T-cell (primary cell): Measurements from ENCODE around the gene TYSND1. TPM values are rescaled to one million over a fixed set of nuclear protein-coding genes. Genes with fewer than 3 reads are reported as not detected.

Experiments
- ATAC-seq, 4 experiments: fragments of 200-7000 bp in 3 of 4; fragments of 150-1000 bp in 1 of 4; cut with Tn5 transposase; replicated peaks in 1 of 4; 1 replicate in 3 of 4; 2 replicates in 1 of 4; pipeline ENCODE4 v1.10.0; 2021; ENCODE audit warnings: moderate library complexity in 3 of 4, mild to moderate bottlenecking in 2 of 4, moderate number of reproducible peaks in 1 of 4
- CTCF ChIA-PET, 2 donors: fragments of 300-600 bp; sonication (Branson Sonifier 250); formaldehyde crosslinking; loops; one replicate each; lab custom pipeline; 2022; ENCODE audit warnings: antibody characterized with exemption in 2 of 2; lab: Charles Lee
- POLR2A ChIA-PET, 2 donors: fragments of 300-600 bp; sonication (Branson Sonifier 250); formaldehyde crosslinking; loops; one replicate each; lab custom pipeline; 2022; ENCODE audit warnings: antibody characterized with exemption in 2 of 2; lab: Charles Lee
- DNase-seq, 35 experiments: peaks; one replicate each; pipeline versions ENCODE4 v3.0.0 to v3.0.0-alpha.2; 2013 to 2023
- H3K27ac ChIP-seq: one replicate; pipeline ENCODE4 v1.5.1; 2013; ENCODE audit warnings: low read length
- H3K27me3 ChIP-seq, 2 experiments: replicated peaks in 1 of 2; 1 replicate in 1 of 2; 2 replicates in 1 of 2; pipeline versions ENCODE4 v1.6.1 to v1.7.0; 2013; ENCODE audit warnings: low read length in 1 of 2, mixed read lengths in 1 of 2; ENCODE audit not compliant: control insufficient read depth in 2 of 2, insufficient read depth in 2 of 2; ENCODE audit errors: extremely low read depth in 1 of 2
- H3K36me3 ChIP-seq, 2 donors: 1 replicate in 1 of 2; 2 replicates in 1 of 2; pipeline versions ENCODE4 v1.6.1 to v1.7.0; 2013; ENCODE audit warnings: low read length in 1 of 2; ENCODE audit not compliant: control insufficient read depth in 2 of 2, insufficient read depth in 1 of 2; ENCODE audit errors: extremely low read depth in 1 of 2
- H3K4me1 ChIP-seq, 2 experiments: 1 replicate in 1 of 2; 2 replicates in 1 of 2; pipeline versions ENCODE4 v1.6.1 to v1.7.0; 2013; ENCODE audit warnings: low read length in 2 of 2, mixed read lengths in 1 of 2; ENCODE audit not compliant: insufficient read depth in 2 of 2, control insufficient read depth in 1 of 2; ENCODE audit errors: extremely low read depth in 1 of 2
- H3K4me3 ChIP-seq, 2 donors: 1 replicate in 1 of 2; 2 replicates in 1 of 2; pipeline versions ENCODE4 v1.5.1 to v1.7.0; 2013; ENCODE audit warnings: mild to moderate bottlenecking in 2 of 2, low read length in 1 of 2, moderate library complexity in 1 of 2; ENCODE audit not compliant: control insufficient read depth in 1 of 2; ENCODE audit errors: extremely low read depth in 1 of 2
- H3K9me3 ChIP-seq: 2 replicates; pipeline ENCODE4 v1.7.0; 2013
- H3K27ac Mint-ChIP-seq, 2 donors: one replicate each; pipeline ENCODE4 v1.8.0; 2020 to 2021; ENCODE audit warnings: mild to moderate bottlenecking in 2 of 2, mixed read lengths in 2 of 2
- H3K27me3 Mint-ChIP-seq, 2 donors: one replicate each; pipeline ENCODE4 v1.8.0; 2021 to 2022; ENCODE audit warnings: mixed read lengths in 2 of 2
- H3K36me3 Mint-ChIP-seq: one replicate; pipeline ENCODE4 v1.8.0; 2021; ENCODE audit warnings: mixed read lengths
- H3K4me1 Mint-ChIP-seq, 3 donors: one replicate each; pipeline ENCODE4 v1.8.0; 2020 to 2022; ENCODE audit warnings: mixed read lengths in 3 of 3, mild to moderate bottlenecking in 1 of 3
- H3K4me3 Mint-ChIP-seq, 3 donors: one replicate each; pipeline ENCODE4 v1.8.0; 2020 to 2022; ENCODE audit warnings: mild to moderate bottlenecking in 3 of 3, mixed read lengths in 3 of 3, moderate library complexity in 3 of 3
- H3K9me3 Mint-ChIP-seq, 3 donors: one replicate each; pipeline ENCODE4 v1.8.0; 2020 to 2022; ENCODE audit warnings: mixed read lengths in 3 of 3
- WGBS: methylation state at CpG from one replicate; pipeline ENCODE4 v1.1.5; 2013; ENCODE audit warnings: missing lambda C conversion rate; ENCODE audit not compliant: insufficient coverage; 5-methylcytosine and 5-hydroxymethylcytosine counted together
- total RNA-seq, 35 experiments: library from RNA in 6 of 35; stranded (reverse) in 6 of 35; fragments of 120-200 nt in 1 of 35; gene quantifications; one replicate each; pipeline versions ENCODE4 v1.2.1 to v1.2.4 and lab custom pipeline; 2013 to 2026

TYSND1 gene
- total RNA-seq, 5 donors from 2014 or later (not counting 1 experiment from before 2014, with no cell fraction given), result 18.3 to 41.0 (median 38.7) TPM

GRCh38 chr10:70131560-70131937, 15.0 kb downstream of the TYSND1 start:
- ATAC-seq (no peak), DNase-seq (no peak)
- CTCF ChIA-PET, result no interaction called here
- peak overlapping the region in 1 of 2 donors; percentile 78 for H3K27ac Mint-ChIP-seq
- peaks cover 18 to 25% (median 23%) of the 10 kb centered on the region in 3 donors for H3K4me1 Mint-ChIP-seq
- Histone ChIP-seq H3K9me3 (no peaks in the 10 kb centered on the region), H3K27me3 (peaks cover 0 to 12% of the 10 kb centered on the region in 2 experiments), H3K4me1 (peaks cover 0 to 19% of the 10 kb centered on the region in 2 experiments), H3K27ac (no peak overlapping the region), H3K4me3 (no peak overlapping the region), H3K36me3 (no peaks in the 10 kb centered on the region)
- no peaks in the 10 kb centered on the region for H3K9me3 Mint-ChIP-seq
- POLR2A ChIA-PET, result no interaction called here
- H3K4me3 Mint-ChIP-seq, result peak overlapping the region; percentile 79 to 84 (median 82)
- WGBS, result 100% methylated on average over 3 of the region's 4 CpGs
- no peaks in the 10 kb centered on the region for H3K27me3 Mint-ChIP-seq
- peaks cover 3% of the 10 kb centered on the region for H3K36me3 Mint-ChIP-seq

- ATAC-seq (no peak), DNase-seq (no peak)
- CTCF ChIA-PET, result no interaction called here
- peak overlapping the region; percentile 3 to 39 (median 18) for H3K4me3 Mint-ChIP-seq
- Histone ChIP-seq H3K9me3 (no peaks in the 10 kb centered on the region), H3K4me1 (peaks cover 0 to 19% of the 10 kb centered on the region in 2 experiments), H3K27me3 (peaks cover 0 to 12% of the 10 kb centered on the region in 2 experiments), H3K27ac (no peak overlapping the region), H3K4me3 (no peak overlapping the region), H3K36me3 (no peaks in the 10 kb centered on the region)
- no peaks in the 10 kb centered on the region for H3K27me3 Mint-ChIP-seq
- 98% methylated on average over 8 of the region's 10 CpGs for WGBS
- no peaks in the 10 kb centered on the region for H3K9me3 Mint-ChIP-seq
- H3K4me1 Mint-ChIP-seq, result peaks cover 18 to 25% (median 23%) of the 10 kb centered on the region in 3 donors
- no peak overlapping the region for H3K27ac Mint-ChIP-seq
- POLR2A ChIA-PET, result no interaction called here
- peaks cover 2% of the 10 kb centered on the region for H3K36me3 Mint-ChIP-seq
Measured at GRCh38 chr10:70130878-70131559, 15.5 kb downstream of the TYSND1 start.

GRCh38 chr10:70126700-70127395, 19.7 kb downstream of the TYSND1 start:
- Mint-ChIP-seq H3K9me3 (no peaks in the 10 kb centered on the region), H3K27me3 (no peaks in the 10 kb centered on the region), H3K4me1 (peaks cover 3 to 12% (median 10%) of the 10 kb centered on the region in 3 donors), H3K27ac (no peak overlapping the region), H3K36me3 (peaks cover 11% of the 10 kb centered on the region), H3K4me3 (no peak overlapping the region)
- CTCF ChIA-PET, result interaction anchor here (0.6 to 1.0 kb wide), 2 partner anchors 11 to 28 kb away, joined by 3 to 4 read pairs; no protein-coding TSS in a partner anchor
- POLR2A ChIA-PET, result no interaction called here
- no peak for DNase-seq
- no peak for ATAC-seq
- Histone ChIP-seq H3K27ac (no peak overlapping the region), H3K36me3 (no peaks in the 10 kb centered on the region), H3K9me3 (no peaks in the 10 kb centered on the region), H3K27me3 (peaks cover 0 to 1% of the 10 kb centered on the region in 2 experiments), H3K4me1 (peaks cover 0 to 8% of the 10 kb centered on the region in 2 experiments), H3K4me3 (no peak overlapping the region)
- WGBS, result 98% methylated on average over 10 of the region's 15 CpGs

GRCh38 chr10:70125918-70126552, 20.5 kb downstream of the TYSND1 start:
- Histone ChIP-seq H3K4me3 (no peak overlapping the region), H3K9me3 (no peaks in the 10 kb centered on the region), H3K36me3 (peaks cover under 1 to 2% of the 10 kb centered on the region in 2 donors), H3K4me1 (no peaks in the 10 kb centered on the region), H3K27ac (no peak overlapping the region), H3K27me3 (no peaks in the 10 kb centered on the region)
- 60% methylated on average over 1 of the region's 5 CpGs for WGBS
- ChIA-PET POLR2A (no interaction called here), CTCF (interaction anchor here in 1 of 2 donors (1.0 kb wide), 1 partner anchor 10 kb away, joined by 3 read pairs; no protein-coding TSS in a partner anchor)
- Mint-ChIP-seq H3K27ac (no peak overlapping the region), H3K27me3 (no peaks in the 10 kb centered on the region), H3K4me1 (peaks cover 0 to 5% (median 4%) of the 10 kb centered on the region in 3 donors), H3K4me3 (no peak overlapping the region), H3K36me3 (peaks cover 11% of the 10 kb centered on the region), H3K9me3 (no peaks in the 10 kb centered on the region)
- DNase-seq (no peak), ATAC-seq (no peak)

GRCh38 chr10:70124918-70125317, 21.6 kb downstream of the TYSND1 start:
- no peaks in the 10 kb centered on the region for H3K4me1 Mint-ChIP-seq
- WGBS, result no CpG with 5 or more reads among the region's 3 CpGs
- CTCF ChIA-PET, result no interaction called here

GRCh38 chr10:70124415-70124814, 22.1 kb downstream of the TYSND1 start:
- no peak for ATAC-seq
- no peaks in the 10 kb centered on the region for H3K4me1 ChIP-seq
- H3K4me3 ChIP-seq, result no peak overlapping the region
- Mint-ChIP-seq H3K4me3 (no peak overlapping the region), H3K36me3 (peaks cover 8% of the 10 kb centered on the region), H3K9me3 (no peaks in the 10 kb centered on the region), H3K4me1 (no peaks in the 10 kb centered on the region), H3K27me3 (no peaks in the 10 kb centered on the region), H3K27ac (no peak overlapping the region)
- ChIA-PET POLR2A (no interaction called here), CTCF (no interaction called here)
- no peaks in the 10 kb centered on the region for H3K9me3 ChIP-seq
- no CpG with 5 or more reads among the region's 1 CpG for WGBS
- H3K27ac ChIP-seq, result no peak overlapping the region
- no peaks in the 10 kb centered on the region for H3K27me3 ChIP-seq
- DNase-seq, result no peak
- peaks cover 4 to 5% of the 10 kb centered on the region in 2 donors for H3K36me3 ChIP-seq

More at GRCh38 chr10:70124918-70125317, 21.6 kb downstream of the TYSND1 start:
- Mint-ChIP-seq H3K36me3 (peaks cover 8% of the 10 kb centered on the region), H3K27me3 (no peaks in the 10 kb centered on the region), H3K4me3 (no peak overlapping the region), H3K9me3 (no peaks in the 10 kb centered on the region), H3K27ac (no peak overlapping the region)
- Histone ChIP-seq H3K9me3 (no peaks in the 10 kb centered on the region), H3K36me3 (peaks cover 4 to 5% of the 10 kb centered on the region in 2 donors), H3K4me1 (no peaks in the 10 kb centered on the region), H3K4me3 (no peak overlapping the region), H3K27me3 (no peaks in the 10 kb centered on the region), H3K27ac (no peak overlapping the region)
- POLR2A ChIA-PET, result no interaction called here
- DNase-seq (no peak), ATAC-seq (no peak)
